A549 (cell line): Measurements from ENCODE around the gene TRMT1. TPM values are rescaled to one million over a fixed set of nuclear protein-coding genes. Genes with fewer than 3 reads are reported as not detected.

ENCODE experiments used
- ATAC-seq, 2 experiments: fragments of 200-7000 bp in 1 of 2; fragments of >200 bp in 1 of 2; cut with Nextera tagmentation in 1 of 2; cut with Tn5 transposase in 1 of 2; 3 replicates each; pipeline versions ENCODE4 v1.8.0 to v1.9.1; 2018 to 2020; ENCODE audit warnings: mild to moderate bottlenecking in 1 of 2, moderate library complexity in 1 of 2
- CTCF ChIA-PET: fragments of 300-600 bp; sonication (Branson Sonifier 250); formaldehyde crosslinking; extraction: SDS; loops from one replicate; lab custom pipeline; 2021; ENCODE audit warnings: antibody characterized with exemption, inconsistent platforms; lab: Yijun Ruan, JAX
- POLR2A ChIA-PET: fragments of 350-600 bp; formaldehyde crosslinking; extraction: SDS; loops from one replicate; lab custom pipeline; 2021; ENCODE audit warnings: antibody characterized with exemption, inconsistent platforms; lab: Yijun Ruan, JAX
- DNase-seq, 2 experiments: peaks; one replicate each; pipeline versions ENCODE4 v3.0.0 to v3.0.0-alpha.2; 2011 to 2016; ENCODE audit warnings: low read depth in 1 of 2, low spot score in 1 of 2
- FAIRE-seq: peaks from 2 replicates; lab custom pipeline; 2011; peaks lifted over from hg19 to GRCh38; lab: Jason Lieb, UNC
- H3K27ac ChIP-seq, 2 experiments: fragments of >200 bp; sonication (Bioruptor Twin); formaldehyde crosslinking; 3 replicates each; pipeline ENCODE4 v1.5.1; 2016 to 2017
- H3K4me1 ChIP-seq: fragments of >200 bp; sonication (Bioruptor Twin); formaldehyde crosslinking; 3 replicates; pipeline ENCODE4 v1.6.1; 2016
- H3K4me2 ChIP-seq: fragments of >200 bp; sonication (Bioruptor Twin); formaldehyde crosslinking; 3 replicates; pipeline ENCODE4 v1.6.1; 2016
- H3K4me3 ChIP-seq: fragments of >200 bp; sonication (Bioruptor Twin); formaldehyde crosslinking; 3 replicates; pipeline ENCODE4 v1.5.1; 2016
- H3K9me3 ChIP-seq: fragments of >200 bp; sonication (Bioruptor Twin); formaldehyde crosslinking; 3 replicates; pipeline ENCODE4 v1.6.1; 2016
- CBX2 ChIP-seq: fragments of 200-600 bp; sonication (generic); IDR thresholded peaks from 2 replicates; pipeline ENCODE4 v1.6.1; 2016; ENCODE audit warnings: low read depth, mild to moderate bottlenecking, borderline replicate concordance
- CHD4 ChIP-seq: fragments of 200-600 bp; sonication (generic); IDR thresholded peaks from 2 replicates; pipeline ENCODE4 v1.6.1; 2016; ENCODE audit warnings: antibody characterized with exemption, mild to moderate bottlenecking, borderline replicate concordance
- E2F6 ChIP-seq: IDR thresholded peaks from 2 replicates; pipeline ENCODE4 v1.6.1; 2012; ENCODE audit warnings: low read depth, borderline replicate concordance
- EHF ChIP-seq: fragments of 250-450 bp; sonication (Bioruptor Pico); IDR thresholded peaks from 2 replicates; pipeline ENCODE4 v1.5.0; 2020; ENCODE audit warnings: mild to moderate bottlenecking
- EHMT2 ChIP-seq: fragments of 200-600 bp; sonication (generic); IDR thresholded peaks from 2 replicates; pipeline ENCODE4 v1.6.1; 2016; ENCODE audit warnings: antibody characterized with exemption, low read depth, mild to moderate bottlenecking, moderate library complexity
- ESRRA ChIP-seq: fragments of 150-350 bp; IDR thresholded peaks from 2 replicates; pipeline ENCODE4 v1.6.1; 2014; ENCODE audit warnings: mild to moderate bottlenecking, low read length, borderline replicate concordance
- FOSL2 ChIP-seq, 2 experiments: fragments of 450-650 bp in 1 of 2; fragments of >200 bp in 1 of 2; sonication (Bioruptor Twin) in 1 of 2; formaldehyde crosslinking; IDR thresholded peaks; 2 replicates each; pipeline versions ENCODE4 v1.5.0 to v1.6.1; 2016 to 2020; ENCODE audit warnings: mild to moderate bottlenecking in 1 of 2, moderate library complexity in 1 of 2
- GATA3 ChIP-seq: IDR thresholded peaks from 2 replicates; pipeline ENCODE4 v1.6.1; 2012; ENCODE audit warnings: borderline replicate concordance
- HOXB5 ChIP-seq: fragments of 250-450 bp; sonication (Bioruptor Pico); IDR thresholded peaks from 2 replicates; pipeline ENCODE4 v1.5.0; 2020; ENCODE audit warnings: mild to moderate bottlenecking, moderate library complexity
- JUN ChIP-seq, 2 experiments: fragments of >200 bp; sonication (Bioruptor Twin); formaldehyde crosslinking; IDR thresholded peaks; 2 replicates in 1 of 2; 3 replicates in 1 of 2; pipeline ENCODE4 v1.6.1; 2016 to 2017
- KDM1A ChIP-seq: fragments of 200-600 bp; sonication (generic); IDR thresholded peaks from 2 replicates; pipeline ENCODE4 v1.6.1; 2016; ENCODE audit warnings: low read depth, mild to moderate bottlenecking
- MAX ChIP-seq: IDR thresholded peaks from 2 replicates; pipeline ENCODE4 v1.6.1; 2012
- MAZ ChIP-seq: fragments of 150-350 bp; IDR thresholded peaks from 2 replicates; pipeline ENCODE4 v1.6.1; 2014; ENCODE audit warnings: antibody characterized with exemption, low read depth, low read length, borderline replicate concordance
- MYC ChIP-seq: IDR thresholded peaks from 2 replicates; pipeline ENCODE4 v1.6.1; 2012; ENCODE audit warnings: mild to moderate bottlenecking, inconsistent platforms, low read length, improper control_type of control experiment, borderline replicate concordance
- PBX3 ChIP-seq: IDR thresholded peaks from 2 replicates; pipeline ENCODE4 v1.6.1; 2012
- POLR2A ChIP-seq: IDR thresholded peaks from 2 replicates; pipeline ENCODE4 v1.6.1; 2012; ENCODE audit warnings: mild to moderate bottlenecking, low read length
- POLR2AphosphoS2 ChIP-seq: conservative IDR thresholded peaks from 2 replicates; pipeline ENCODE4 v1.6.1; 2012; ENCODE audit warnings: low read length, improper control_type of control experiment, inconsistent platforms
- RARB ChIP-seq: fragments of 250-450 bp; sonication (Bioruptor Pico); IDR thresholded peaks from 2 replicates; pipeline ENCODE4 v1.8.0; 2021; ENCODE audit warnings: mild to moderate bottlenecking, moderate library complexity
- RNF2 ChIP-seq: fragments of 200-600 bp; sonication (generic); IDR thresholded peaks from 2 replicates; pipeline ENCODE4 v1.6.1; 2016; ENCODE audit warnings: low read depth, mild to moderate bottlenecking, antibody characterized with exemption, moderate library complexity, borderline replicate concordance
- SMC3 ChIP-seq: fragments of >200 bp; sonication (Bioruptor Twin); formaldehyde crosslinking; IDR thresholded peaks from 3 replicates; pipeline ENCODE4 v1.6.1; 2018; ENCODE audit warnings: inconsistent platforms
- TFCP2L1 ChIP-seq: fragments of 250-450 bp; sonication (Bioruptor Pico); IDR thresholded peaks from 2 replicates; pipeline ENCODE4 v1.5.0; 2021; ENCODE audit warnings: mild to moderate bottlenecking
- TP53 ChIP-seq: fragments of 250-450 bp; sonication (Bioruptor Pico); IDR thresholded peaks from 2 replicates; pipeline ENCODE4 v1.5.0; 2021; ENCODE audit warnings: mild to moderate bottlenecking, moderate library complexity
- ZNF302 ChIP-seq: fragments of 250-450 bp; sonication (Bioruptor Pico); IDR thresholded peaks from 2 replicates; pipeline ENCODE4 v1.9.0; 2021; ENCODE audit warnings: inconsistent platforms, mild to moderate bottlenecking, moderate library complexity
- WGBS: methylation state at CpG from one replicate; pipeline ENCODE4 v1.1.6; 2017; ENCODE audit errors: missing lambda C conversion rate; 5-methylcytosine and 5-hydroxymethylcytosine counted together
- polyA plus RNA-seq, 4 experiments: library from polyadenylated mRNA; depleted of rRNA in 3 of 4; stranded (reverse); fragments of >200 nt; fragmentation: RNase III in 1 of 4; extraction: RNeasy Plus Mini Kit Qiagen cat#74134 plus additional on column Dnase treatment in 1 of 4; gene quantifications; 2 replicates in 3 of 4; 3 replicates in 1 of 4; pipeline ENCODE4 v1.2.3, GENCODE V29; 2011 to 2017
- TF ChIP-seq, protein P1 (sequence below): fragments of 450-650 bp; IDR thresholded peaks from 2 replicates; pipeline ENCODE4 v1.6.1; 2014; ENCODE audit warnings: antibody characterized with exemption
- TF ChIP-seq, protein P2 (sequence below): fragments of 250-450 bp; sonication (Bioruptor Pico); IDR thresholded peaks from 2 replicates; pipeline ENCODE4 v1.5.0; 2021; ENCODE audit warnings: mild to moderate bottlenecking, moderate library complexity, borderline replicate concordance

TRMT1 gene
- polyA plus RNA-seq, 2 of the 4 experiments (the other 2 are of a cell fraction), result 18.2 to 29.8 TPM

DNA sequence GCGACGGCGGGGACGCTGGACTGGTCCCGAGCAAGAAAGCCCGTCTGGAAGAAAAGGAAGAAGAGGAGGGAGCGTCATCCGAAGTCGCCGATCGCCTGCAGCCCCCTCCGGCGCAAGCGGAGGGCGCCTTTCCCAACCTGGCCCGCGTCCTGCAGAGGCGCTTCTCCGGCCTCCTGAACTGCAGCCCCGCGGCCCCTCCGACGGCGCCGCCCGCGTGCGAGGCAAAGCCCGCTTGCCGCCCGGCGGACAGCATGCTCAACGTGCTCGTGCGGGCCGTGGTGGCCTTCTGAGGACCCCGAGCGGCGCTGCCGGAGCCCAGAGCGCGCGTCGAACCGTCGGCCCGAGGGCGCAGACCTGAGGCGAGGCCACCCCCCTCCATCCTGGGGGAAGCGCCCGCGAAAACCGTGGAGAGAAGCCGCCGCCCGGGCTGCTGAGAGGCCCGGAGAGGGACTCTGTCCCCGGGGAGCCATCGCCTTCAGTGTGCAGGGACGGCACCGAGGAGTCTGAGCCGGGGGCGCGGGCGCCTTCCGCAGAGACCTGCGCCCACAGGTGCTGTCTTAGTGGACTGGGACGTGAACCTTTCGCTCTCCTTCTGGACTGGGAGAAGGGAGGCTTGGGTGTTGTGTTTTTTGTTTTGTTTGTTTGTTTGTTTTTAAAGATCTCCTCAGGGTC, 37.2 kb upstream of the TRMT1 start:
- Histone ChIP-seq H3K4me2 (peak overlapping the region; percentile 82), H3K4me1 (peaks cover 17% of the 10 kb centered on the region), H3K9me3 (no peaks in the 10 kb centered on the region), H3K4me3 (peak overlapping the region; percentile 98), H3K27ac (peak overlapping the region; percentile 94 to 99)
- TF ChIP-seq JUN (IDR thresholded peaks at IDR 0.05) (peak in 1 of 2 experiments; percentile 22; a peak in 1 of 5 replicates), MAZ (no peak)
- TF ChIP-seq, protein P1, sequence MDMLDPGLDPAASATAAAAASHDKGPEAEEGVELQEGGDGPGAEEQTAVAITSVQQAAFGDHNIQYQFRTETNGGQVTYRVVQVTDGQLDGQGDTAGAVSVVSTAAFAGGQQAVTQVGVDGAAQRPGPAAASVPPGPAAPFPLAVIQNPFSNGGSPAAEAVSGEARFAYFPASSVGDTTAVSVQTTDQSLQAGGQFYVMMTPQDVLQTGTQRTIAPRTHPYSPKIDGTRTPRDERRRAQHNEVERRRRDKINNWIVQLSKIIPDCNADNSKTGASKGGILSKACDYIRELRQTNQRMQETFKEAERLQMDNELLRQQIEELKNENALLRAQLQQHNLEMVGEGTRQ, result 0 out of 2 replicates have a peak, but pooled peaks have one; percentile 0
- CTCF ChIA-PET, result interaction anchor here (1.3 to 2.3 kb wide), 4 partner anchors 10 to 188 kb away, joined by 4 to 10 read pairs (median 6); no protein-coding TSS in a partner anchor
- WGBS, result 0% methylated on average over 32 of the region's 69 CpGs
- FAIRE-seq (no peak), DNase-seq (no peak), ATAC-seq (no peak)
- POLR2A ChIA-PET, result interaction anchor here (0.6 to 3.2 kb wide), 8 partner anchors 9 to 177 kb away, joined by 4 to 72 read pairs (median 21); partner anchors contain the start of gene NACC1

DNA sequence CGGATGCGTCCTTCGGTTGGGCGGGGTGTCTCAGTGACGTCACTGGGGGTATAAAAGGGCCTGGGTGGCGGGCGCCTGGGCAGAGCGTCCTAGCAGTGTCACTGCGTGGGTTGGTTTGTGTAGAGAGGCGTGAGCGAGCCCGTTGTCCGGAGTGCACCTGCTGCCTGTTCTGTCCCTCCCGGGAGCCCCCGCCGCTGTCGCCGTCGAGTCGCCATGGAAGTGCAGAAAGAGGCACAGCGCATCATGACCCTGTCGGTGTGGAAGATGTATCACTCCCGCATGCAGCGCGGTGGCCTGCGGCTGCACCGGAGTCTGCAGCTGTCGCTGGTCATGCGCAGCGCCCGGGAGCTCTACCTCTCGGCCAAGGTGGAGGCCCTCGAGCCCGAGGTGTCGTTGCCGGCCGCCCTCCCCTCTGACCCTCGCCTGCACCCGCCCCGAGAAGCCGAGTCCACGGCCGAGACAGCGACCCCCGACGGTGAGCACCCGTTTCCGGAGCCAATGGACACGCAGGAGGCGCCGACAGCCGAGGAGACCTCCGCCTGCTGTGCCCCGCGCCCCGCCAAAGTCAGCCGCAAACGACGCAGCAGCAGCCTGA, 36.5 kb upstream of the TRMT1 start:
- no peak for FAIRE-seq
- Histone ChIP-seq H3K4me3 (peak overlapping the region; percentile 98), H3K27ac (peak overlapping the region; percentile 94 to 99), H3K4me1 (peaks cover 19% of the 10 kb centered on the region), H3K4me2 (peak overlapping the region; percentile 82), H3K9me3 (no peaks in the 10 kb centered on the region)
- ChIA-PET POLR2A (interaction anchor here (0.6 to 3.2 kb wide), 11 partner anchors 10 to 176 kb away, joined by 3 to 72 read pairs (median 6); partner anchors contain the start of gene NACC1), CTCF (interaction anchor here (1.0 to 2.0 kb wide), 6 partner anchors 10 to 188 kb away, joined by 4 to 10 read pairs (median 4); no protein-coding TSS in a partner anchor)
- peak; percentile 15 to 49; a peak in 5 of 6 replicates for ATAC-seq
- 1% methylated on average over 12 of the region's 59 CpGs for WGBS
- DNase-seq, result peak; percentile 77 to 95
- TF ChIP-seq POLR2AphosphoS2, result no peak
- no peak for TF ChIP-seq RNF2
- no peak for TF ChIP-seq ZNF302 (CRISPR knock-in tag)
- TF ChIP-seq KDM1A, result no peak
- TF ChIP-seq, protein P2, sequence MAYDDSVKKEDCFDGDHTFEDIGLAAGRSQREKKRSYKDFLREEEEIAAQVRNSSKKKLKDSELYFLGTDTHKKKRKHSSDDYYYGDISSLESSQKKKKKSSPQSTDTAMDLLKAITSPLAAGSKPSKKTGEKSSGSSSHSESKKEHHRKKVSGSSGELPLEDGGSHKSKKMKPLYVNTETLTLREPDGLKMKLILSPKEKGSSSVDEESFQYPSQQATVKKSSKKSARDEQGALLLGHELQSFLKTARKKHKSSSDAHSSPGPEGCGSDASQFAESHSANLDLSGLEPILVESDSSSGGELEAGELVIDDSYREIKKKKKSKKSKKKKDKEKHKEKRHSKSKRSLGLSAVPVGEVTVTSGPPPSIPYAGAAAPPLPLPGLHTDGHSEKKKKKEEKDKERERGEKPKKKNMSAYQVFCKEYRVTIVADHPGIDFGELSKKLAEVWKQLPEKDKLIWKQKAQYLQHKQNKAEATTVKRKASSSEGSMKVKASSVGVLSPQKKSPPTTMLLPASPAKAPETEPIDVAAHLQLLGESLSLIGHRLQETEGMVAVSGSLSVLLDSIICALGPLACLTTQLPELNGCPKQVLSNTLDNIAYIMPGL (CRISPR knock-in tag), result no peak
- no peak for TF ChIP-seq E2F6
- TF ChIP-seq POLR2A, result peak; percentile 99
- no peak for TF ChIP-seq EHF
- 0 out of 2 replicates have a peak, but pooled peaks have one; percentile 45 for TF ChIP-seq MYC
- TF ChIP-seq HOXB5 (CRISPR knock-in tag), result 0 out of 2 replicates have a peak, but pooled peaks have one; percentile 43
- no peak for TF ChIP-seq EHMT2
- no peak for TF ChIP-seq CBX2
- TF ChIP-seq TP53 (CRISPR knock-in tag), result no peak; the same call in 1 of the 2 replicates
- TF ChIP-seq JUN (IDR thresholded peaks at IDR 0.05), result peak; percentile 94 to 97
- no peak for TF ChIP-seq RARB (CRISPR knock-in tag)
- no peak for TF ChIP-seq CHD4
- TF ChIP-seq GATA3, result peak; percentile 42; the same call in 1 of the 2 replicates
- TF ChIP-seq FOSL2 (IDR thresholded peaks at IDR 0.05), result no peak
- peak; percentile 45; the same call in 1 of the 2 replicates for TF ChIP-seq FOSL2 (CRISPR knock-in tag; IDR thresholded peaks at IDR 0.05)
- peak; percentile 50; the same call in 1 of the 2 replicates for TF ChIP-seq MAZ
- TF ChIP-seq ESRRA, result no peak
- peak; percentile 19; the same call in 1 of the 2 replicates for TF ChIP-seq MAX
- TF ChIP-seq PBX3, result peak; percentile 74
- TF ChIP-seq SMC3, result no peak
- peak; percentile 12; the same call in 1 of the 2 replicates for TF ChIP-seq TFCP2L1 (CRISPR knock-in tag)
